ENCODE results near the gene PIGH.

Gene PIGH

GRCh38 chr14:67573228-67574010, 26.6 kb downstream of the PIGH start:
- DNase-seq = no peak

DNA sequence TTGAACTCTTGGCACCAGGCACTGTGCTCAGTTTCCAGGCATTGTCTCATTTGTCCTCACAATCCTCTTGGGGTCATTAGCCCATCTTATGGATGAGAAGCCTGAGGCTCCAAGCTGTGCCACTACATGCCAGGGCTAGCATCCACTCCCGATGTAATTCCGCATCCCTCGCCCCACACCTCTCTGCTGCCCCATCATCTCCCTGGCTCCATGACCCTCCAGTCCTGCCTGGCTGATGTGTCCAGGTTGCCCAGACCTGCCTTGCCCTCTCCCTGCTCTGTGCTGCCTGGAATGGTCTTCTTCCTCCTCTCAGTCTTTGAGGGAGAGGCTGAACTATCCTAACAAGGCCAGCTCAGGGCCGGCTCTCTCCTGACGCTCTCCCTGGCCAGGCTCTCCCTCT, 27.5 kb downstream of the PIGH start:
- no peak for DNase-seq

DNA sequence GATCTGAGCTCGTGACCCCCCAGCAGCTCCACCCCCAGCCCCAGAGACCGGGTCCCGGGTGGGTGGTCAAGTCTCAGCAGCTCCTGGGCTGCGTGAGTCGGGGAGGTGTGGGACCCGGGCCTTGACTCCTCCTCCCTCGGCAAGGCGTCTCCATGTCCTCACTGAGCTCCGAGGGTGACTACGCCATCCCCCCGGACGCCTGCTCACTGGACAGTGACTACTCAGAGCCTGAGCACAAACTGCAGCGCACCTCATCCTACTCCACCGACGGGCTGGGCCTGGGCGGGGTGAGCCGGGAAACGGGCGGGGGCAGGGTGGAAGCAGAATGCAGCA, 28.1 kb downstream of the PIGH start:
- no peak for DNase-seq

DNA sequence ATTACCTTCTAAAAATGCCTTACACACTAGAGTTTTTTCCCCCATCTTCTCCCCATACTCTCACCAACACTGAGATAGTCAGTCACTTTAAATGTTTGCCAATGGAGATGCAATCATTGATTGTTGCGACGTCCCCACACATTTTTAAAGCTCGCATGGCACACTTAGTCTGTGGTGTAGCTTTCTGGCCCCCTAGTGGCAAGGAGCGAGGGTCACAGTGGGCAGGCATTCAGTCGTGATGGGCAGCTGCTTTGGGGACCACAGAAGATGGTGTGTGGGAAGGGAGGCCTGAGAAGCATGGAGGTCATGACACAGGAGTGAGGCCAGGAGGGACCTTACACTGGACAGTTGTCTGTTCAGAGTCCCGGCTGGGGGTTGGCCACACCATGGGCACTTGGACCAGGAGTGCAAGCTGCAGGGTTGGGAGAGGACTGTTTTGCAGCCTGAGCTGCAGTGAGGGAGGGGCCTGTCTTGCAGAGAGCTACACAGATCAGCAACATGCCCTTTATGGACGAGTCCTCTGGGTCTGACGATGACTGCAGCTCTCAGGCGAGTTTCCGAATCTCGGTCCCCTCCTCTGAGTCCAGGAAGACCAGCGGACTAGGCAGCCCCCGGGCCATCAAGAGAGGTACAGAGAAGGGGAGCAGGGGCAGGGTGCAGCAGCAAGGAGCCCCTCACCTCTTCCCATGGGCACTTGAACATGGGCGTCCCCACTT, 28.6 kb downstream of the PIGH start:
- DNase-seq = no peak

DNA sequence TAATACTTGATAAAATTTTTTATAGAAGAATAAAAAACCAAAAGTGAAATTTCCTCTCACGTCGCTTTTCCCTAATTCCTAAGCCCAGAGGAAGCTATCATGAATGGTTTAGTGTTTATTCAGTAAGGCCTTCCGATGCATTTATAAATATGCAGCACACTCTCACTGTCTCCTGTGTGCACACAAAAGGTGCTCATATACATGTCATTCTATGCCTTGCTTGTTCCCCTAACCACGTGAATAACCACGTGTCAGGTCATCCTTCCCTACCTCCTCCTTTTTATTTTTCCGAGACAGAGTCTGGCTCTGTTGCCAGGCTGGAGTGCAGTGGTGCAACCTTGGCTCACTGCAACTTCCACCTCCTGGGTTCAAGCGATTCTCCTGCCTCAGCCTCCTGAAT, 29.6 kb downstream of the PIGH start:
- DNase-seq = no peak

DNA sequence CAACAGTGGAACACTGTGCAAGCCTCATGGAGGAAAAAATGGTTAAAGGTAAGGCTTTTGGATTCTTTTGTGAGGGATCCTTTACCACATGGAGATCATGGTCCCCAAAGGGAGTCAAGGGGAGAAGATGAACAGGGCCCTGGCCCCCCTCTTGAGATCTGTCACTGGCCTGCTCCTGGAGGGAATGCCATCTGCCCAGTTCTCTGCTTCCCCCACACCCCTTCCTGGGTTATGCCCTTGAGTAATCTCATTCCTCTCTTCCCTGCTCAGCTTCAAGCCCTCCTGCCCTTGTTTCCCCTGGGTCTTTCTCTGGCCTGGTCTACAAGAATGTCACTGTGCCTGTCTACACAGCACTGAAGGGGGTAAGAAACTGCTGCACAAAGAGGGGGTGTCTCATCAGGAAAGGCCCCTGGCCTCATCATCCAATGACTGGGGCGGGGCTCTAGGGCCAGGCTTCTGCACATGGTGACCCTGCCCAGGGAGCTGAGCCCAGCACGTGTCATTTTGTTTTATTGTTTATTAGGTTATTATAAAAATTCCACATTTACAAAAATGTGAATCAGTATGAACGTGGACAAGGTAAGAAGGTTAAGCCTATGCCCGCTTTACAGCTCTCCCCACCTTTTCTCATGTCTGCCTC, 30.3 kb downstream of the PIGH start:
- DNase-seq = no peak

GRCh38 chr14:67569011-67569650, 30.9 kb downstream of the PIGH start:
- no peak for DNase-seq

DNA sequence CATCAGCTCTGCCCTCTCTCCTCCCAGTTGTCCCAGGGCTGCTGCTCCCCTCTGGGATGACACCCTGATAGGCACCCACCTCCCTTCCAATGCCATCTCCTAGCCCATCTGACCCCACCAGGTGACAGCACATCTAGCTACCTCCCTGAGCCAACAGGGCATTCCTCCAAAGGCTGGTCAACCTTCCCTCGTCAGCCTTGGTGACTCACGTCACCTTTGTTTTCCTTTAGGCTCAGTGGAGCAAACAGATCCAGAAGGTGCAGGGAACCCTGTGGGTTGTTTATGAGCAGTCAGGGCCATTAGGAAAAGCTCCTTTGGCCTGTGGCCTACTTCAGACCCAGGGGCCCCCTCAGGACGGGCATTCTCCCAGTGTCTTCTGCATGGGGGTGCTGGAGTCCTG, 32.4 kb downstream of the PIGH start:
- no peak for DNase-seq

- DNase-seq = no peak
These were observed 33.2 kb downstream of the PIGH start for GRCh38 chr14:67566908-67567307.

GRCh38 chr14:67564236-67564635, 35.8 kb downstream of the PIGH start:
- DNase-seq = no peak

GRCh38 chr14:67562776-67563150, 37.3 kb downstream of the PIGH start:
- DNase-seq = no peak

DNA sequence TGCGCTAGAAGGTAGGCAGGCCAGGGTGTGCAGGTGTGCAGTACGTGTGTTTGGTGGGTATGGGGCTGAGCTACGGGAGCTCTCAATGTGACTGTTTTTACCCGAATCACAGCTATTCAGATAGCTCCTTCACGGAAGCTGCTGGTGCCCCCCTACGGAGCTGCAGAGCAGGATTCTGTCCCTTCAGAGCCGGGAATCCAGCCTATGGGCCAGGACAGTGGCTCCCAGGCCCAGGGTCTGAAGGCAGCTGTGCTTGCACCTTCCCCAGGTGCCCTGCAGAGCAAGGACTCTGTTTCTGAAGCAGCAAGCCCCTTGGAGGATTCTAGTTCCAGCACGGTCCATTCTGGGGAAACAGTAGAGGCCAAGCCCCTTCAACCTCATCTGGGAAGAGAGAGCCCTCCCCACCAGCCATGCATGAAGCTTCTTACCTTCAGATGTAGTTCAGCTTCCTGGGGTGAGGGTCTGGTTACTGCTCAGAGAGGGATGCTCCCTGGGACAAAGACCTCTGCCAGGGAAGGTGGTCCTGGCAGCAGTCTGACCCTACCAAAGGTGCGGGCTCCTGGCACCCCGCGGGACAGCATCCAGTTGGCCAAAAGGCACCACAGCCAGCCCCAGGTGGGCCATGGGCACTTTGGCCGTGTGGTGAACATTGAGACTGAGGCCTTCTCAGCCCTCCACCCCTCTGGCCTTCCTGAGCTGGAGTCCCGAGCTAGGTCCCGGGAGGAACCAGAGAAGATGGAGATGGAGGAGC, 37.9 kb downstream of the PIGH start:
- no peak for DNase-seq

- DNase-seq = no peak
These were observed 40.4 kb downstream of the PIGH start for GRCh38 chr14:67559639-67560038.

GRCh38 chr14:67557656-67558055, 42.4 kb downstream of the PIGH start:
- no peak for DNase-seq

- no peak for DNase-seq
These were observed 43.0 kb downstream of the PIGH start for GRCh38 chr14:67557118-67557517.

GRCh38 chr14:67556671-67557070, 43.4 kb downstream of the PIGH start:
- DNase-seq = no peak

DNA sequence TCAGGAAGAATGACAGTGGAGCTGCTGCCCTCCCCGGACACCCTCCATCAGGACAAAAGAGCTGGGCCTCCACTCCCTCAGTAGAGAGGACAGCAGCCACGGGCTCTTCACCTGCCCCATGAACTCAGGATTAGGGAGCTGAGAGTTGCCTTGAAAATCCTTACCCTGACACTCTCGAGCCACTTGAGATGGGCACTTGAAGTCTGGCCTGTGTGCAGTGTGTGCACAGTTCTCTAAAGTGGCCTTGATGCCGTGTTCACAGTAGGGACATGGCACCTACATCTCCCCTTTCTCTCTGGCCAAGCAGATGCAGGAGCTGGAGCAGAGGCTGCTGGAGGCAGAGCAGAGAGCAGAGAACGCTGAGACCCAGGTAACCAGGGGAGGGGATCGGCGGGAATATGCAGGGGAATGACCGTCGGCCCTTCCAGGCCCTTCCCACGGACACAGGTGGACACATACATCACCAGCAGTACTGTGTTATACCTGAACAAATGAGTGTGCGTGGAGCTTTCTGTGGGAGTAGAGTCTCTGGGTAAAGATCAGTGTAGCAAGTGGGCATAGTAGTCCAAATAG, 44.5 kb downstream of the PIGH start:
- no peak for DNase-seq

- no peak for DNase-seq
These were observed 45.7 kb downstream of the PIGH start for GRCh38 chr14:67554341-67554740.

DNA sequence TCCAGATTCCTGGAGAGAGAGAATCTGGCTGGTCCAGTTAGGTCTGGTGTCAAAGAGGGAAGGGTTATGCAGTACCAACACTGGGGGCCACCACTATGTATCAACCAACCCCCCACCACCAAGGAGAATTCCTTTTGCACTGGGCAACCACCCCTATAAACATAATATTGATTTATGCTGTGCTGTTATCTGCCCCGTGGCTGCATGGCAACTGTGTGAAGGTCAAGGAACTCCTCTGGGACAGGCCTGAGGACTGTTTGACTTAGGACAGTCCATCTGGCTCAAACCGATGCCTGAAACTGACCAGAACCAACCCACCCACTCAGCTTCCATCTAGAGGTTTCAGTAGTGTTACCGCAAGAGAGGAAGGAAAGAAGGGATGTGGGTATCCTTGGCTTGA, 46.5 kb downstream of the PIGH start:
- no peak for DNase-seq

DNA sequence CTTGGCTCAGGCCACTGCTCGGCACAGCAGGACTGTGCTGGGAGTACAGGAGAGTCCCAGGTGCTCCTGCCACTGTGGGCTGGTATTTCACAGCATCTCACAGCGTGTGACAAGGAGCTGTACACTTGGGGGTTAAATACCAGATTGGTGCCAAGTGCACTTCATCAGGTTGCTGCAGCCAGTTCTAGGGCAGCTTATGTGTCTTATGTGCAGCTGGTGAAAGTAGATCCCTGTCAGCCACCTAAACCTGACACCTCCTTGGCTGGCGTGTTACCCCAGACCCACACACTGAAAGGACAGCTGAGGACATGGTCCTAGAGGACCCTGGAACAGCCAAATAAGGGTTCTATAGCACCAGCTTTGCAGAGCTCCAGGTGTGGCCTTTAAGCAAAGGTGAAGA, 48.1 kb downstream of the PIGH start:
- no peak for DNase-seq

DNA sequence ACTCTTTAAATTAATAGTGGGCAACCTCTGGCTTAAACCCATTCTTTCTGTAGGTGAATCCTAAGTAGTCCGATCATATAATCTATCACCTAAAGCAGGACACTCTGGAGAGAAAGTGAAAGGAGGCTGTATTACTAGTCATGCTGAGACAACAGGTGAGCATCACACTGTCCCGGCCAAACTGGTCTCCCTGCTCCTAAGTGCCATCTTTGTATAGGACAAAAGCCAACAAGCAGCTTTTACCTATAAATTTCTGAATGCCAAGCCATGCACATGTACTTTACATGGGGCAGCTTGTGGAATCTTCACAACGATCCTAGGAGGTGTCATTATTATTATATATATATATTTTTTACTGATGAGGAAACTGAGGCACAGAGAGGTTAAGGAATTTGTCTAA, 48.9 kb downstream of the PIGH start:
- DNase-seq = no peak

- DNase-seq = no peak
These were observed 50.3 kb downstream of the PIGH start for GRCh38 chr14:67549734-67550133.

Measured in GF-D8 (cell line).